GM12878 (cell line): Measurements from ENCODE around the gene EIF3A. TPM values are rescaled to one million over a fixed set of nuclear protein-coding genes. Genes with fewer than 3 reads are reported as not detected.

Experiments
- ATAC-seq: fragments of 200-7000 bp; cut with Tn5 transposase; 3 replicates; pipeline ENCODE4 v1.9.1; 2020; ENCODE audit warnings: mild to moderate bottlenecking, moderate library complexity
- BruUV-seq: library from RNA; stranded (reverse); fragments of 400-500 nt; replicated peaks from 2 replicates; lab custom pipeline; 2021; lab: Mats Ljungman, UMichigan
- CTCF ChIA-PET: fragments of 300-600 bp; sonication (Branson Sonifier 250); formaldehyde crosslinking; extraction: SDS; loops from one replicate; lab custom pipeline; 2021; ENCODE audit warnings: inconsistent platforms; lab: Yijun Ruan, JAX
- POLR2A ChIA-PET: fragments of 350-600 bp; formaldehyde crosslinking; extraction: SDS; loops from one replicate; lab custom pipeline; 2021; ENCODE audit warnings: inconsistent platforms; lab: Charles Lee
- RAD21 ChIA-PET: fragments of 300-600 bp; sonication (Branson Sonifier 250); formaldehyde crosslinking; loops from one replicate; lab custom pipeline; 2023; ENCODE audit warnings: antibody characterized with exemption; ENCODE audit not compliant: unreplicated experiment; lab: Charles Lee
- SMC1A ChIA-PET: fragments of 300-600 bp; sonication (Branson Sonifier 250); formaldehyde crosslinking; loops from one replicate; lab custom pipeline; 2023; ENCODE audit not compliant: unreplicated experiment, uncharacterized antibody; lab: Charles Lee
- DNase-seq: peaks from one replicate; pipeline ENCODE4 v3.0.0-alpha.2; 2011; ENCODE audit warnings: low read depth, low spot score
- FAIRE-seq: peaks from 3 replicates; lab custom pipeline; 2011; peaks lifted over from hg19 to GRCh38; lab: Jason Lieb, UNC
- H2AFZ ChIP-seq: 2 replicates; pipeline ENCODE4 v1.6.0; 2011; ENCODE audit warnings: low read depth, low read length, control low read depth; ENCODE audit not compliant: control insufficient read depth
- H3K27ac ChIP-seq: 2 replicates; pipeline ENCODE4 v1.5.1; 2011; ENCODE audit warnings: control low read depth; ENCODE audit not compliant: control insufficient read depth, insufficient read depth
- H3K27me3 ChIP-seq, 2 experiments: replicated peaks in 1 of 2; 2 replicates each; pipeline versions ENCODE4 v1.6.0 to v1.6.1; 2011; ENCODE audit warnings: low read length in 1 of 2; ENCODE audit not compliant: control insufficient read depth in 2 of 2, insufficient read depth in 2 of 2
- H3K36me3 ChIP-seq, 2 experiments: 2 replicates each; pipeline ENCODE4 v1.5.1; 2011; ENCODE audit warnings: low read length in 1 of 2; ENCODE audit not compliant: control insufficient read depth in 2 of 2, insufficient read depth in 2 of 2
- H3K4me1 ChIP-seq: 2 replicates; pipeline ENCODE4 v1.6.1; 2011; ENCODE audit warnings: mild to moderate bottlenecking, low read length, moderate library complexity, mixed read lengths; ENCODE audit not compliant: control insufficient read depth, insufficient read depth
- H3K4me2 ChIP-seq: 2 replicates; pipeline ENCODE4 v1.6.0; 2011; ENCODE audit warnings: control low read depth; ENCODE audit not compliant: control insufficient read depth, insufficient read depth
- H3K4me3 ChIP-seq: fragments of 200-600 bp; sonication (generic); 2 replicates; pipeline ENCODE4 v1.5.1; 2016
- H3K79me2 ChIP-seq: 2 replicates; pipeline ENCODE4 v1.6.0; 2011; ENCODE audit warnings: low read length; ENCODE audit not compliant: control insufficient read depth, insufficient read depth
- H3K9ac ChIP-seq: 2 replicates; pipeline ENCODE4 v1.8.0; 2011; ENCODE audit warnings: low read length, control low read depth, mixed read lengths; ENCODE audit not compliant: control insufficient read depth, insufficient read depth
- H3K9me3 ChIP-seq: replicated peaks from 3 replicates; pipeline ENCODE4 v1.5.1; 2011; ENCODE audit warnings: mild to moderate bottlenecking, low read length; ENCODE audit not compliant: control insufficient read depth, insufficient read depth
- H4K20me1 ChIP-seq: 2 replicates; pipeline ENCODE4 v1.6.0; 2011; ENCODE audit not compliant: control insufficient read depth, insufficient read depth
- BMI1 ChIP-seq: fragments of 450-650 bp; IDR thresholded peaks from 2 replicates; pipeline ENCODE4 v1.6.1; 2016; ENCODE audit warnings: mild to moderate bottlenecking, moderate library complexity, borderline replicate concordance
- CBX5 ChIP-seq: sonication (generic); IDR thresholded peaks from 2 replicates; pipeline ENCODE4 v1.6.1; 2016; ENCODE audit warnings: low read depth, moderate library complexity, mild to moderate bottlenecking, inconsistent platforms
- CEBPB ChIP-seq, 2 experiments: fragments of 150-350 bp in 1 of 2; IDR thresholded peaks; 2 replicates each; pipeline ENCODE4 v1.6.1; 2012 to 2014; ENCODE audit warnings: low read depth in 2 of 2, low read length in 2 of 2, borderline replicate concordance in 1 of 2, inconsistent platforms in 1 of 2
- CHD2 ChIP-seq: IDR thresholded peaks from 2 replicates; pipeline ENCODE4 v1.6.1; 2011; ENCODE audit warnings: low read depth, low read length, improper control_type of control experiment, borderline replicate concordance
- CREB1 ChIP-seq: IDR thresholded peaks from 2 replicates; pipeline ENCODE4 v1.6.1; 2012; ENCODE audit warnings: low read depth, mild to moderate bottlenecking, inconsistent platforms
- DPF2 ChIP-seq: fragments of 450-650 bp; IDR thresholded peaks from 2 replicates; pipeline ENCODE4 v1.6.1; 2017; ENCODE audit warnings: mild to moderate bottlenecking
- E2F8 ChIP-seq: fragments of 450-650 bp; IDR thresholded peaks from 2 replicates; pipeline ENCODE4 v1.6.1; 2018; ENCODE audit warnings: mild to moderate bottlenecking, low read depth, moderate library complexity; ENCODE audit not compliant: partially characterized antibody
- IKZF1 ChIP-seq: fragments of 450-650 bp; conservative IDR thresholded peaks from 2 replicates; pipeline ENCODE4 v1.6.1; 2017; ENCODE audit warnings: antibody characterized with exemption, mild to moderate bottlenecking
- RUNX3 ChIP-seq: IDR thresholded peaks from 2 replicates; pipeline ENCODE4 v1.6.1; 2012; ENCODE audit warnings: low read length, inconsistent platforms
- SIX5 ChIP-seq: IDR thresholded peaks from 2 replicates; pipeline ENCODE4 v1.6.1; 2011; ENCODE audit warnings: mild to moderate bottlenecking, low read depth, low read length, moderate library complexity; ENCODE audit not compliant: severe bottlenecking
- SMAD1 ChIP-seq: fragments of 450-650 bp; IDR thresholded peaks from 2 replicates; pipeline ENCODE4 v1.6.1; 2018; ENCODE audit warnings: mild to moderate bottlenecking, low read depth; ENCODE audit not compliant: partially characterized antibody
- SRF ChIP-seq, 2 experiments: IDR thresholded peaks; 2 replicates each; pipeline ENCODE4 v1.6.1; 2011; ENCODE audit warnings: low read depth in 2 of 2, low read length in 2 of 2, mild to moderate bottlenecking in 1 of 2, moderate library complexity in 1 of 2
- ZBTB4 ChIP-seq: fragments of 450-650 bp; formaldehyde crosslinking; IDR thresholded peaks from 2 replicates; pipeline ENCODE4 v1.4.0; 2022; ENCODE audit warnings: mild to moderate bottlenecking, moderate library complexity
- ZNF592 ChIP-seq: fragments of 450-650 bp; IDR thresholded peaks from 2 replicates; pipeline ENCODE4 v1.6.1; 2017; ENCODE audit warnings: mild to moderate bottlenecking, moderate library complexity
- WGBS: methylation state at CpG from one replicate; pipeline ENCODE4 v1.1.6; 2016; ENCODE audit warnings: low lambda C conversion rate; ENCODE audit not compliant: insufficient replicate concordance, insufficient coverage; ENCODE audit errors: missing lambda C conversion rate; 5-methylcytosine and 5-hydroxymethylcytosine counted together
- in situ Hi-C: fragments of 300-500 bp; cut with MboI; formaldehyde crosslinking; loops from 9 replicates; pipeline ENCODE4 v1.14.3; 2018; ENCODE audit warnings: mixed read lengths
- intact Hi-C: fragments of 100-400 bp; cut with micrococcal nuclease; formaldehyde crosslinking; loops from one replicate; pipeline ENCODE4 v1.14.2; 2022; ENCODE audit not compliant: unreplicated experiment
- polyA plus RNA-seq, 11 experiments: library from polyadenylated mRNA; depleted of rRNA in 4 of 11; unstranded in 6 of 11; stranded (reverse) in 5 of 11; fragments of >200 nt; fragmentation: Nextera tagmentation in 4 of 11; fragmentation: Illumina TruSeq in 1 of 11; extraction: Ambion mirVana in 4 of 11; extraction: Trizol in 1 of 11; gene quantifications; 1 replicate in 1 of 11; 2 replicates in 10 of 11; pipeline versions ENCODE4 v1.2.1 to v1.2.3, GENCODE V29; 2011 to 2016; ENCODE audit warnings: inconsistent platforms in 2 of 11, missing spikeins in 2 of 11, low read depth in 1 of 11
- total RNA-seq, 4 experiments: library from RNA; depleted of rRNA in 3 of 4; stranded (reverse); fragments of >200 nt in 3 of 4; fragmentation: Illumina TruSeq in 1 of 4; extraction: Trizol in 1 of 4; gene quantifications; 2 replicates each; pipeline versions ENCODE4 v1.2.1 to v1.2.3, GENCODE V29; 2013 to 2021

Gene EIF3A
- total and polyA plus RNA-seq, 10 of the 15 experiments (the other 5 are each of a cell fraction or from before 2014, with no cell fraction given) = 42.3 to 195 (median 96.3) TPM

GRCh38 chr10:119104654-119105015 lies 24.0 kb upstream of the EIF3A start:
- CTCF ChIA-PET = interaction anchor here (1.2 to 1.7 kb wide), 3 partner anchors 11 to 93 kb away, joined by 3 to 7 read pairs (median 6); no protein-coding TSS in a partner anchor
- intact Hi-C loops = no loop called here
- Histone ChIP-seq H3K4me3 (peak overlapping the region; percentile 76), H4K20me1 (no peaks in the 10 kb centered on the region), H3K9ac (peak overlapping the region; percentile 78), H3K4me1 (peaks cover 5% of the 10 kb centered on the region), H3K27me3 (no peaks in the 10 kb centered on the region), H2AFZ (peak overlapping the region; percentile 54), H3K79me2 (peaks cover 6% of the 10 kb centered on the region), H3K36me3 (no peaks in the 10 kb centered on the region), H3K27ac (no peak overlapping the region), H3K9me3 (no peaks in the 10 kb centered on the region), H3K4me2 (peak overlapping the region; percentile 90)
- ATAC-seq = no peak; the same call in 2 of the 3 replicates
- SMC1A ChIA-PET = interaction anchor here (0.7 to 2.5 kb wide), 4 partner anchors 14 to 27 kb away, joined by 3 to 9 read pairs (median 6); no protein-coding TSS in a partner anchor
- WGBS = 0% methylated on average over 22 of the region's 22 CpGs
- DNase-seq = no peak
- in situ Hi-C loops = no loop called here
- no TSS peak for BruUV-seq
- POLR2A ChIA-PET = interaction anchor here (0.6 to 1.7 kb wide), 11 partner anchors 8 to 198 kb away, joined by 3 to 6 read pairs (median 4); no protein-coding TSS in a partner anchor
- FAIRE-seq = no peak
- RAD21 ChIA-PET = interaction anchor here (0.7 to 1.9 kb wide), 8 partner anchors 16 to 95 kb away, joined by 3 to 8 read pairs (median 3); no protein-coding TSS in a partner anchor
- TF ChIP-seq ZBTB4 (CRISPR knock-in tag) (no peak), CEBPB (IDR thresholded peaks at IDR 0.05; ENCODE audit: borderline replicate concordance in 1 of 2, low read depth in 2 of 2, low read length in 2 of 2) (no peak), SIX5 (no peak), SRF (IDR thresholded peaks at IDR 0.05; ENCODE audit: low read depth in 2 of 2, low read length in 2 of 2) (no peak), CREB1 (no peak), CHD2 (no peak), DPF2 (no peak), RUNX3 (no peak), E2F8 (no peak), BMI1 (no peak), IKZF1 (0 out of 2 replicates have a peak, but pooled peaks have one; percentile 1), ZNF592 (no peak), SMAD1 (no peak), CBX5 (no peak)
